ENCODE results near the gene SMIM8. TPM values are rescaled to one million over a fixed set of nuclear protein-coding genes. Genes with fewer than 3 reads are reported as not detected.
A peak's percentile ranks its signal among the peaks of the same experiment; 100 is the strongest.

SMIM8 gene
- total RNA-seq, 1 experiment from 2014 or later = 5.0 TPM

DNA sequence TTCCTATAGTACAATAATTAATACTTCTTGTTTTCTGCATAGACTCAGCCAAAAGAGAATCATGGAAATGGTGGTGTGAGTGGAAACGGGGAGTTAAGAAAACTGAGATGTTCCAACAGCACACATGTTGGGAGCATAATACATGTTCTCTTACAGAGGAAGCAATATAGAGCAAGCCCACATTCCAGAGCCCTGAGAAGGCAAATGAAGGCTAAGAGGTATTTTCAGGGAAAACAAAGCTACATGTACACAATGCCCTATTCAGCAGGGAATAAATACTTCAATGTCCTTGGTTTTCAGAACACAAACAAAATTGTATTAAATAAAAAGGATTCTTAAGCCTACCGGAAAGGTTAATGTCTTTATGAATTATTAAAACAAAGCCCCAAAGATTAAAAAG lies 35.1 kb upstream of the SMIM8 start:
- intact Hi-C loops (cut with micrococcal nuclease) = no loop called here
- no peaks in the 10 kb centered on the region for H3K36me3 ChIP-seq (ENCODE audit: low read depth, low read length)
- ATAC-seq (no peak), DNase-seq (peak; percentile 19)
- H3K9ac ChIP-seq (ENCODE audit: low read length) = no peak overlapping the region
- H3K27me3 ChIP-seq (ENCODE audit: low read length) = peaks cover 21% of the 10 kb centered on the region; the same call in 1 of the 2 replicates
- ChIA-PET POLR2A (ENCODE audit: unreplicated experiment) (no interaction called here), CTCF (no interaction called here)
- H3K79me2 ChIP-seq (ENCODE audit: low read length) = no peaks in the 10 kb centered on the region
- no peaks in the 10 kb centered on the region for H3K4me1 ChIP-seq (ENCODE audit: insufficient read depth, low read length)
- H2AFZ ChIP-seq (ENCODE audit: low read length) = no peak overlapping the region
- no peak overlapping the region for H3K27ac ChIP-seq (ENCODE audit: low read length)
- H3K9me2 ChIP-seq (replicated peaks; ENCODE audit: low read length) = no peaks in the 10 kb centered on the region
- H3K4me2 ChIP-seq (ENCODE audit: low read length) = no peak overlapping the region
- no TSS peak for BruUV-seq (replicated peaks)
- TF ChIP-seq, protein P1, sequence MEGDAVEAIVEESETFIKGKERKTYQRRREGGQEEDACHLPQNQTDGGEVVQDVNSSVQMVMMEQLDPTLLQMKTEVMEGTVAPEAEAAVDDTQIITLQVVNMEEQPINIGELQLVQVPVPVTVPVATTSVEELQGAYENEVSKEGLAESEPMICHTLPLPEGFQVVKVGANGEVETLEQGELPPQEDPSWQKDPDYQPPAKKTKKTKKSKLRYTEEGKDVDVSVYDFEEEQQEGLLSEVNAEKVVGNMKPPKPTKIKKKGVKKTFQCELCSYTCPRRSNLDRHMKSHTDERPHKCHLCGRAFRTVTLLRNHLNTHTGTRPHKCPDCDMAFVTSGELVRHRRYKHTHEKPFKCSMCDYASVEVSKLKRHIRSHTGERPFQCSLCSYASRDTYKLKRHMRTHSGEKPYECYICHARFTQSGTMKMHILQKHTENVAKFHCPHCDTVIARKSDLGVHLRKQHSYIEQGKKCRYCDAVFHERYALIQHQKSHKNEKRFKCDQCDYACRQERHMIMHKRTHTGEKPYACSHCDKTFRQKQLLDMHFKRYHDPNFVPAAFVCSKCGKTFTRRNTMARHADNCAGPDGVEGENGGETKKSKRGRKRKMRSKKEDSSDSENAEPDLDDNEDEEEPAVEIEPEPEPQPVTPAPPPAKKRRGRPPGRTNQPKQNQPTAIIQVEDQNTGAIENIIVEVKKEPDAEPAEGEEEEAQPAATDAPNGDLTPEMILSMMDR (conservative IDR thresholded peaks at IDR 0.05; ENCODE audit: low read depth, low read length) = no peak
- TF ChIP-seq EZH2phosphoT487 (IDR thresholded peaks at IDR 0.05; ENCODE audit: borderline replicate concordance, low read length) (no peak), EZH2 (IDR thresholded peaks at IDR 0.05; ENCODE audit: low read length, unreplicated experiment) (no peak)
- H3K9me3 ChIP-seq (ENCODE audit: low read length) = no peaks in the 10 kb centered on the region
- no peak overlapping the region for H3K4me3 ChIP-seq (ENCODE audit: low read length)
- no peaks in the 10 kb centered on the region for H3F3A ChIP-seq (ENCODE audit: low read length, unreplicated experiment)
- H4K20me1 ChIP-seq (ENCODE audit: low read length) = no peaks in the 10 kb centered on the region

GRCh38 chr6:87289571-87289970 lies 32.8 kb upstream of the SMIM8 start:
- ChIA-PET POLR2A (ENCODE audit: unreplicated experiment) (no interaction called here), CTCF (no interaction called here)
- Histone ChIP-seq H3K4me2 (ENCODE audit: low read length) (no peak overlapping the region), H3K4me3 (ENCODE audit: low read length) (no peak overlapping the region), H3K9me2 (replicated peaks; ENCODE audit: low read length) (no peaks in the 10 kb centered on the region), H3K36me3 (ENCODE audit: low read depth, low read length) (no peaks in the 10 kb centered on the region), H3K79me2 (ENCODE audit: low read length) (no peaks in the 10 kb centered on the region), H3F3A (ENCODE audit: low read length, unreplicated experiment) (no peaks in the 10 kb centered on the region), H3K9me3 (ENCODE audit: low read length) (no peaks in the 10 kb centered on the region), H3K9ac (ENCODE audit: low read length) (no peak overlapping the region), H3K27ac (ENCODE audit: low read length) (no peak overlapping the region), H4K20me1 (ENCODE audit: low read length) (no peaks in the 10 kb centered on the region), H3K27me3 (ENCODE audit: low read length) (peaks cover 21% of the 10 kb centered on the region; the same call in 1 of the 2 replicates), H3K4me1 (ENCODE audit: insufficient read depth, low read length) (no peaks in the 10 kb centered on the region), H2AFZ (ENCODE audit: low read length) (no peak overlapping the region)
- intact Hi-C loops (cut with micrococcal nuclease) = no loop called here
- no peak for DNase-seq
- no peak for ATAC-seq
- TF ChIP-seq, protein P1 (conservative IDR thresholded peaks at IDR 0.05; ENCODE audit: low read depth, low read length) = no peak
- no peak for TF ChIP-seq EZH2 (IDR thresholded peaks at IDR 0.05; ENCODE audit: low read length, unreplicated experiment)
- no TSS peak for BruUV-seq (replicated peaks)

- no peaks in the 10 kb centered on the region for H4K20me1 ChIP-seq (ENCODE audit: low read length)
- TF ChIP-seq, protein P1 (conservative IDR thresholded peaks at IDR 0.05; ENCODE audit: low read depth, low read length) = no peak
- TF ChIP-seq EZH2 (IDR thresholded peaks at IDR 0.05; ENCODE audit: low read length, unreplicated experiment) (no peak), EZH2phosphoT487 (IDR thresholded peaks at IDR 0.05; ENCODE audit: borderline replicate concordance, low read length) (no peak)
- H2AFZ ChIP-seq (ENCODE audit: low read length) = no peak overlapping the region
- no peaks in the 10 kb centered on the region for H3K36me3 ChIP-seq (ENCODE audit: low read depth, low read length)
- H3K79me2 ChIP-seq (ENCODE audit: low read length) = no peaks in the 10 kb centered on the region
- peak; percentile 69 for DNase-seq
- ChIA-PET POLR2A (ENCODE audit: unreplicated experiment) (no interaction called here), CTCF (no interaction called here)
- no peak overlapping the region for H3K9ac ChIP-seq (ENCODE audit: low read length)
- BruUV-seq (replicated peaks) = no TSS peak
- no peaks in the 10 kb centered on the region for H3K9me3 ChIP-seq (ENCODE audit: low read length)
- no peaks in the 10 kb centered on the region for H3K9me2 ChIP-seq (replicated peaks; ENCODE audit: low read length)
- H3K27me3 ChIP-seq (ENCODE audit: low read length) = 0 out of 2 replicates have a peak, but pooled peaks cover 9% of the 10 kb centered on the region
- H3K4me3 ChIP-seq (ENCODE audit: low read length) = no peak overlapping the region
- peak; percentile 13; the same call in 1 of the 2 replicates for ATAC-seq
- H3K4me1 ChIP-seq (ENCODE audit: insufficient read depth, low read length) = no peaks in the 10 kb centered on the region
- no peak overlapping the region for H3K4me2 ChIP-seq (ENCODE audit: low read length)
- no peaks in the 10 kb centered on the region for H3F3A ChIP-seq (ENCODE audit: low read length, unreplicated experiment)
- H3K27ac ChIP-seq (ENCODE audit: low read length) = no peak overlapping the region
- intact Hi-C loops (cut with micrococcal nuclease) = no loop called here
Observed at GRCh38 chr6:87291883-87292282, 30.5 kb upstream of the SMIM8 start.
